GM12875 (cell line): ENCODE results near the gene RNF31.

Experiments
- H3K4me3 ChIP-seq: one replicate; pipeline ENCODE4 v1.5.1; 2011; ENCODE audit warnings: low read depth, low read length, control low read depth
- CTCF ChIP-seq: IDR thresholded peaks from 2 replicates; pipeline ENCODE4 v1.5.1; 2011; ENCODE audit warnings: low read depth, mild to moderate bottlenecking, control low read depth, inconsistent platforms, low read length, moderate library complexity, borderline replicate concordance; ENCODE audit not compliant: insufficient read depth

Gene RNF31

GRCh38 chr14:24121210-24121609, 26.1 kb upstream of the RNF31 start:
- no peak for TF ChIP-seq CTCF
- H3K4me3 ChIP-seq, result no peak overlapping the region

DNA sequence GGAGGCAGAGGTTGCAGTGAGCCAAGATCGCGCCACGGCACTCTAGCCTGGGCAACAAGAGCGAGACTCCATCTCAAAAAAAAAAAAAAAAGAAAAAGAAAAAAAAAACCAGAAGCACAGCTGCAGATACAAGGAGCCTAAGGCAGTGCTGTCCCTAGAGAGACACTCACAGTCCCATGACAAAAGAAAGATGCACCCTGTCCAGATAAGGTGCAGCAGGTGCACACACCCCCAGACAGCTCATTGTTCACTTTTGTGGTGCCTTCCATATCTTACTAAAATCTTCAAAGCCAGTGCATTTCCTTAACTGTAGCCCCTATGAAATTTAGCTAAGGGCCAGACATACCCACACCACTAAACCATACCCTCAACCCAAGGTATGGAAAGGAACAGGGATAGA, 24.9 kb upstream of the RNF31 start:
- no peak for TF ChIP-seq CTCF

GRCh38 chr14:24122898-24123297, 24.4 kb upstream of the RNF31 start:
- TF ChIP-seq CTCF, result no peak

More for the DNA sequence above, 24.9 kb upstream of the RNF31 start:
- H3K4me3 ChIP-seq, result no peak overlapping the region

DNA sequence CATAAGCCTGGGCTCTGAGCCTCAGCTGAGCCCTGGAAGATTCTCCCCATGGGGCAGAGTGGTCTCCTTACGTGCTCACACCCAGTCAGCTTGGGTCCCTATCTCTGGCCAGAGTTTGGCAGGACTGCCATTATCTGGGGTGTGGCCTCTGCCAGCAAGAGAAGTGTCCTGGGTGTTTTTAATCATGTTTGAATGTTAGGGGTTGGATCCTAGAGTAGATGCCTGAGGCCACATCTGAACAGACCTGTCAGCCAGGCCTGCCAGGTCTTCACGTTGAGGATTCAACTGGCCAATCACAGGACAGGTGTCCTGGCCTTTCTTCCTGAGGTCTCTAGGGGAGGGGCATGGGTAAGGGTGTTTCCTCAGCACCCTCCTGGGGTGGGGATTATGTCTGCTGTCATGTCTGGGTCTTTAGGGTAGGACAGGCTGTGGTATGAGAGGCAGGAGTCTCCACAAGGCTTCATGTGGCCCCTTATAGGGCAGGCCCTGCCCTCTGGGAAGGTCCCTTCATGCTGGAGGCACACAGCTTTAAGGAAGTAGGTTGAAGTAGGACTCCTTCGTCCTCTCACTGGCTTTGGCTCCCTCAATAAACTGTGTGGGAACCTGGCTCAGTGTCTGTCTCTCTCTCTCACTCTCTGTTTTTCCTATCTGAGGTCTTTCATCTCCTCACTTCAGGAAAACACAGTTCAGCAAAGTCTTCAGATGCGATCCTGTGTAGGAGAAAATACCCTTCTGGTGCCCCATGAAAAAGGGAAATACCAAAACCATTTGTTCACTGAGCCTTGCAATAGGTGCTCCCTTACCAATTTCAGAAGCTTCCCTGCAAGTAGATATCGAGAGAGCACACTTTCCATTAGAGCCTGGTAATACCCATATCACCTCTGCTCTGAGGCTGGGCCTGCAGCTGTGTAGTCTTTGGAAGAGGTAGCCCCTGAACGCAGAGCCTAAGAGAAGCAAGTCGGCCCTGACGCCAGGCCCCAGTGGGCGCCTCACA, 23.6 kb upstream of the RNF31 start:
- TF ChIP-seq CTCF, result no peak
- H3K4me3 ChIP-seq, result no peak overlapping the region

More at GRCh38 chr14:24122898-24123297, 24.4 kb upstream of the RNF31 start:
- no peak overlapping the region for H3K4me3 ChIP-seq

DNA sequence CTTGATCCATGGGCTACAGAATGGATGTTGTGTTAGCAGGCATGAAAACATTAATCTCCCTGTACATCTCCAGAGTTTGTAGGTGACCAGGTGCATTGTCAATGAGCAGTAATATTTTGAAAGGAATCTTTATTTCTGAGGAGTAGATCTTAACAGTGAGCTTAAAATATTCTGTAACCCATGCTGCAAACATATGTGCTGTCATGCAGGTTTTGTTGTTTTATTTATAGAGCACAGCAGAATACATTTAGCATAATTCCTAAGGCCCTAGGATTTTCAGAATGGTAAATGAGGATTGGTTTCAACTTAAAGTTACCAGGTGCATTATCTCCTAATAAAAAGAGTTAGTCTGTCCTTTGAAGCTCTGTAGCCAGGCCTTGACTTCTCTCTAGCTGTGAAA, 20.4 kb upstream of the RNF31 start:
- no peak overlapping the region for H3K4me3 ChIP-seq
- TF ChIP-seq CTCF, result no peak

GRCh38 chr14:24127673-24128072, 19.6 kb upstream of the RNF31 start:
- no peak for TF ChIP-seq CTCF

DNA sequence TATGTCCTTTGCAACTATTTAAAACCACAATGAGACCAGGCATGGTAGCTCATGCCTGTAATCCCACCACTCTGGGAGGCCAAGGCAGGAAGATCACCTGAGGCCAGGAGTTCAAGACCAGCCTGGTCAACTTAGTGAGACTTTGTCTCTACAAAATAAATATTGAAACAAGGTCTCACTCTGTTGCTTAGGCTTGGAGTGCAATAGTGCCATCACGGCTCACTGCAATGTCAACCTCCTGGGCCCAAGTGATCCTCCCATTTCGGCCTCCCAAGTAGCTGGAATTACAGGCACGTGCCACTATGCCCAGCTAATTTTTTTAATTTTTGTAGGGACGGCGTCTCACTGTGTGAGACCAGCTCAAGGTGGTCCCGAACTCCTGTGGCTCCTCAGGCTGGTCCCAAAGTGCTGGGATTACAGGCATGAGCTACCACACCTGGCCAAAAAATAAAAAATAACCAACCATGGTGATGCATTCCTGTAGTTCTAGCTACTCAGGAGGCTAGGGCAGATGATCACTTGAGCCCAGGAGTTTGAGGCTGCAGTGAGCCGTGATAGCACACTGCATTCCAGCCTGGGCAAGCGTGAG, 17.8 kb upstream of the RNF31 start:
- H3K4me3 ChIP-seq, result no peak overlapping the region
- TF ChIP-seq CTCF, result no peak

More at GRCh38 chr14:24127673-24128072, 19.6 kb upstream of the RNF31 start:
- H3K4me3 ChIP-seq, result no peak overlapping the region
